Suppressor macrophage treated with lipopolysaccharide for 1 hour (primary cell): ENCODE data around the gene MOB3B.
A peak's percentile ranks its signal among the peaks of the same experiment; 100 is the strongest.
"Not testable (repeated sequence)": the region's sequence is repeated elsewhere in the genome, so short reads cannot be mapped to it uniquely, and the experiment has no call there.

Source experiments
- DNase-seq, 3 donors: peaks; one replicate each; pipeline ENCODE4 v3.0.0-alpha.2; 2020 to 2022

MOB3B gene

GRCh38 chr9:27442464-27442863, 87.2 kb downstream of the MOB3B start:
- no peak for DNase-seq

DNA sequence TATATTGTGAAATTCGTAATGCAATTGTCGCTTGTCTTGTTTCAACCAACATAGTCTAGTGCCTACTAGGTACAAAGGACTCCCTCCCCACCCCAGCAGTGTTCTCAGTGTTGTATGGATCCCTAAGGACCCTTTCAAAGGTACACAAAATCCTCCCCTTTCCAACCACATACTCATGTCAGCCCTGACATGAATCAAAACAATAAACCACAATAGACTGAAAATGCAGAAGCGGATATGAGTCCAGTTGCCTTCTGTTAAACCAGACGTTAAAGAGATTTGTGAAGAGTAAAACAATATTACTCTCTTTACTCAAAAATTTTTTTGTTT, 87.9 kb downstream of the MOB3B start:
- no peak for DNase-seq

DNA sequence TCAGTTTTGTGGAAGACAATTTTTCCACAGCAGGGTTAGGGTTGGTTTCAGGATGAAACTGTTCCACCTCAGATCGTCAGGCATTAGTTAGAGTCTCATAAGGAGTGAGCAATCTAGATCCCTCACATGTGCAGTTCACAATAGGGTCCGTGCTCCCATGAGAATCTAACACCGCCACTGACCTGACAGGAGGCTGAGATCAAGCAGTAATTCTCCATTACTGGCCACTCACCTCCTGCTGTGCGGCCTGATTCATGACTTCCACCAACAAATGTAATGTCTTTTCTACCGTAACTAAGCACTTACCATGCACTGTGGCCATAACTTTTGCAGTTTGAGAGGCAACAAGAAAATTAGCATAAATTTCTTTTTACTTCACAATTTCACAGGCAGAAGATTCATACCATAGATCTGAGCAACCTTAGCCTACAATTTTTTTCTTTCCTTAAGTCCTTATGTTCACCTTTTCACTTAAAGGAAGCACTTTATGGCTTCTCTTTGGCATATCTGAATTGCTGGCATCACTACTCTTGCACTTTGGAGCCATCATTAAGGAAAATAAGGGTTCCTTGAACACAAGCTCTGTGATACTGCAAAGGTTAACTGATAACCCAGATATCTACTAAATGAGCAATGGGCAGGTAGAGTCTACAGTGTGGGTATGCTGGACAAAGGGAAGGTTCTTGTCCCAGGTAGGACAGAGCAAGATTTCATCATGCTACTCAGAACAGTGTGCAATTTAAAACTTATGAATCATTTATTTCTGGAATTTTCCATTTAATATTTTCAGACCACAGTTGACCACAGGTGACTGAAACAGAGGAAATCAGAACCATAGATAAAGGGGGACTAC, 88.5 kb downstream of the MOB3B start:
- no peak for DNase-seq

DNA sequence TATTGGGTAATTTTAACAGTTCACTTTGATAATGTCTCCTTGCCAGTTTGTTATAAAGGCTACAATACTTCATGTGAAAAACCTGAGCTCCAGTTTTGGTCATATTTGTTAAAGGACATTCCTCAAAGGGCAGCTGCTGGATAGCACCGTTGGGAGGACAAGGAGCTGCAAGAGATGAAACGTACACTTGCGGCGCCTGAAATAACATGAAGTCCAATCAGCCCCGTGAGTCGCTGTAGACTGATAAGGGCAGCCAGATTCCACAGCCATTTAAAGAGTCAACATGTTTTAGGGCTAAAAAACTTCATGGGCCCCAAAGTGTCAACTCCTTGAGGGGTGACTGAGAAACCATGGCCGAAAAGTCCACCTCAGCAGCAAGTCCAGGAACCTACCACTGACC, 91.1 kb downstream of the MOB3B start:
- DNase-seq = no peak

GRCh38 chr9:27437652-27438373, 91.8 kb downstream of the MOB3B start:
- DNase-seq = no peak

GRCh38 chr9:27436234-27436633, 93.4 kb downstream of the MOB3B start:
- DNase-seq = no peak

- DNase-seq = no peak
Measured at GRCh38 chr9:27433631-27434325, 95.8 kb downstream of the MOB3B start.

DNA sequence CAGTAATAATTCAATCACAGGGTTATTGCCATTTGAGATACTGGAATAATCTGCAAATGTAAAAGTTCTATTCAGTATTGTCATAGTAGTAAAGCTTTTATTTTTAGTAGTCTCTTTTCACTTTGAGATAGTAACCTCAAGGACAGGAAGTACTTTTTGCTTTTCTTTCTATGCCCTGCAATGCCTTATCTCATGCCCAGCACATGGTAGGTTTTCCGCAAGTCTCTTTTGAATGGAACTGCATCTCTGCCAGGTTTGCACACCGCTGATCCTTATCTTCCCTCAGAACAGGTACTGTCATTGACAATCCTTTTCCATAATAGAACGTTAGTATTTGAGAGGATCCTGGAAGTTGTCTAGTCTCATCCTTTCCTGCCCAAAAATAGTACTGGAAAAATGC, 97.3 kb downstream of the MOB3B start:
- DNase-seq = no peak

DNA sequence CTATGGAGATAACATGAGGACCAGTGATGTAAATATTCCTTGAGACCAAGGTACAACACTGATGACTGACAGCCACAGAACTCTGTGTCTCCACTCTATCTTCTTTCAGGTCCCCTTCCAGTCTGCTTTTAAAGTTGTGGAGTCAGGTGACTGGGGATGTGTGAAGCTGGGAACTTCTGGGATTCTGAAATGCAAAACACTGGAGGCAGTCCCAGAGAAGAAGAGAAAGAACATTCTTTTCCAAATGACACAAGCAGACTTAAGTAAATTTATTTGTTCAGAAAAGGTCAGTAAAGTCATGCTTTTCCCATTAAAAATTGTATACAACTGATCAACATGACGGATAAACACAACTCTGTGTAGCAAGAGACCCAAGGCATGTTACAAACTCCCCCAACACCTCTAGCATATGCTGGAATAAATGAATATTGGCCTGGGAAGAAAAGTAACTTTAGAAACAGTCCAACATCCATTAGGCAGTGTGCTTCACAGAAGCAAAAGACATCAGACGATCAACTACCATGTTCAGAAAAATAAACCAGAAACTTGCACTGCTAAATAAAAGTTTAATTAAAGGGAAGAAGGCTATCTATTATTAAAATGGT, 98.0 kb downstream of the MOB3B start:
- DNase-seq = no peak

GRCh38 chr9:27430750-27431535, 98.7 kb downstream of the MOB3B start:
- DNase-seq = no peak

GRCh38 chr9:27429917-27430316, 99.7 kb downstream of the MOB3B start:
- no peak for DNase-seq

DNA sequence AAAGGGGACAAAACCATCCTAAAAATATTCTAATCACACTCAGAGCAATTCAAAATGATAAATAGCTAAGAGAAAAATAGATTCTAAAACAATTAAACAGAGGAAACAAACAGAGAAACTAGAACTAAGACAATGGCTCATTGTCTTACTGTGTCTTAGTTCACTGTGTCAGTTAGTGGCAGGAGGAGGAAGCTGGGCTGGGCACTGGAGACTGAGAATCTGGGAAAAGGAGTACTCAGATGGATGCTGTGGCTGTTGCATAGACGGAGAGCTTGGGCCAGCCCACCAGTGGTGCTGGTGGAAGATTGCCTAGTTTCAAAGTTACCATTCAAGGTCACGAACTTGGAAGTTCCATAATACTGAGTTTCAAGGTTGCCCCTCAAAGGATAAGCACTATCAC, 100.2 kb downstream of the MOB3B start:
- no peak for DNase-seq

DNA sequence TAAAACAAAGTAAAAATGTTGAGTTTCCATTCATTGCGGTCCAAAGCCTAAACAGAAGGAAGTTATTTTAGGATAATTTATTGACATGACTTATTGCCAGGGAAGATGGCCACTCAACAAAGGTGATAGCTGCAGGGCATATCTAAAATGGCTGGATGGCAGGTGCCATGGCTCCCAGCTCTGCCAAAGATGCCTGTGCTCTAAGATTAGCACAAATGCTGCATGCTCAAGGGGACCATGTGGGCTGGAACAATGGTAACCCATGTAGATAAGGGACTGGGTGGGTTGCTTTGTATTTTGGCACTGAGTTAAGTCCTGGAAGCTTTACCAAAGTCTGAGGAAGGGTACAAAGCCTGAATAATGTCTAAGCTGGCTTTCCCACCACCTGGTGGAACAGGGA, 101.1 kb downstream of the MOB3B start:
- DNase-seq = no peak

DNA sequence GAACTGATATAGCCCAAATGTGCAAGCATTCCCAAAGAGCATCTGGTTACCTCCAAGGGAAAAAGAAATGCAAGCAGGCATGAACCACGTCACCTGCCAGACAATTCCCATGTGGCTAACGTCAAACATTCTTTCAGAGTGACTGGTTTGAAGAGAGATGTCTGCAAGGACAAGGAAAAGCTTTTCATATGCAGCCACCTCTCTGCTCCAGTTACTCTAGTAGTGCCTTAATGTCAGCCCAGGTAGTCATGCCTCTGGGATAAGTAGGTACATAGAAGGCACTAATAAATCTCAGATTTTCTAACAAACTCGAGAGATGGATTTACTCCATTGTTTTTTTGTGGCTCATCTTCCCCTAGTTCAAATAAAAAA, 102.4 kb downstream of the MOB3B start:
- no peak for DNase-seq

- peak in 2 of 3 donors; percentile 5 to 34 for DNase-seq
Measured at GRCh38 chr9:27426511-27427271, 102.9 kb downstream of the MOB3B start.

DNA sequence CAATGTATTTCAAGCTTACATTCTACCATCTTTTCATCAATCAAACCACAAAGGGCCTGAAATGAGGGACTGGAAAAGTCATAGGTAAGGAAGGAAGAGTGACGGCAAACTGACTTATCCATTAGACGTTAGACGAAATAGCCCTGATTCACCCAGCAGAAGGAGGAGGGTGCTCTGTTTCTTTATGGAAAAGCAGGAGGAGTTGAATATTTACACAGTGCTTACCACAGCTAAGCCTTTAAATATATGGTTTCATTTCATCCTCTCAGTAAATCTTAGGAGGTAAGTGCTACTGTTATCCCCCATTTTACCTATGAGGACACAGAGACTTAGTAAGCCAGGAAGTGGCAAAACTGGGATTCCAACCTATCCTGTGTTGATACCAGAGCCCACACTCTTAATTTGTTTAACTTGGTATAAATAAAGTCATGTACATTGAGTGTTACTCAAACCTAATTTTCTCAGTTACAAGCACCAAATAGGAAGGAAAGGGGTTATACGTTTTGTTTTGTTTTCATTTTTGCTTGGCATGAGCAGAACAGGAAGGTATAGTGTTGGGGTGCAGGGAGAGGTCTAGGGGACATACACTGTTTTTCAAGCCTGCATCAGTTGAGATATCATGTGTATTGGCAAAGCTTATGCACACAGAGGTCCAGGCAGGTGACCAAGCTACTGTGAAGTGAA, 103.6 kb downstream of the MOB3B start:
- DNase-seq = no peak

DNA sequence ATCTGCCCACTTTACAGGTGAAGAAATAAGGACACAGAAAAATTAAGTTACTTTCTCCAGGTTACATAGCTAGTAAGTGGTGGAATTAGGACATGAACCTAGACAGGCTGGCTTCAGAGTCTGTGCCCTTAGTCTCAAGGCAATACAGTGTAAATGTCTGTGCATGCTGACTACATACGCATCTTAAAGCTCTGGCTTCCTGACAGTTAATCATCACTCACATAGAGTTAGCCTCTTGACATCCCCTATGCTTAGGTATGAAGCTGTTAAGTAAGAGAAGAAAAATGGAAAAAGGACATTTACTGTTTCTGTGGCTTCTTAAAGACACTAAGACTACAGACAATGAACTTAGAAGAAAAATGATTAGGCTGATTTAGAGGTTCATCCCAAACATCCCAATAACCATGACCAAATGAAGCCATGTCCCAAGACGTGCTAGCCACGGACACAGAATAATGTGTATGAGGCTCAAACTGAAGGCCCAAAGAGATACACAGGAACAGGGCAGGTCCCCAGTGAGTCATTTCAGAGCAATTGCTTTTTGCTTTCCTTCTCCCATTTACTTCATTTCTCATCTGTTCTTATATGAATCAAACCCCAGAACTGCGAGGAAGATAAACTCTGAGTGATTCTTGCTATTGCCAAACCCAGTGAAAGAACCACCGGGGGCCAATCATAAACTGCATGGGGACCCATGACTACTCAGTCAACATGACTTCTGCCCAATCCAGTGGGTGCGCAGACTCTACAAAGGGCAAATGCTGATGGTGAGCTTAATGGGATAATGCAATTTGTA, 105.5 kb downstream of the MOB3B start:
- DNase-seq = peak in 1 of 3 donors; percentile 2

GRCh38 chr9:27422279-27422834, 107.3 kb downstream of the MOB3B start:
- DNase-seq = no peak

GRCh38 chr9:27421577-27421976, 108.0 kb downstream of the MOB3B start:
- no peak for DNase-seq

DNA sequence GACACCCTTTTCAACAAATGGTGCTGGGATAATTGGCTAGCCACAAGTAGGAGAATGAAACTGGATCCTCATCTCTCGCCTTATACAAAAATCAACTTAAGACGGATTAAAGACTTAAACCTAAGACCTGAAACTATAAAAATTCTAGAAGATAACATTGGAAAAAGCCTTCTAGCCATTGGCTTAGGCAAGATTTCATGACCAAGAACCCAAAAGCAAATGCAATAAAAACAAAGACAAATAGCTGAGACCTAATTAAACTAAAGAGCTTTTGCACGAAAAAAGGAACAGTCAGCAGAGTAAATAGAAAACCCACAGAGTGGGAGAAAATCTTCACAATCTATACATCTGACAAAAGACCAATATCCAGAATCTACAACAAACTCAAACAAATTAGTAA, 110.1 kb downstream of the MOB3B start:
- DNase-seq = not testable (repeated sequence)
